BE2C (cell line): ENCODE results near the gene MAP3K19.
"Not testable (repeated sequence)": the region's sequence is repeated elsewhere in the genome, so short reads cannot be mapped to it uniquely, and the experiment has no call there.

ENCODE experiments used
- DNase-seq: peaks from one replicate; pipeline ENCODE4 v3.0.0-alpha.2; 2020
- H3K27me3 ChIP-seq: fragments of 250-450 bp; sonication (Bioruptor Pico); 2 replicates; pipeline ENCODE4 v1.5.1; 2020; ENCODE audit warnings: mild to moderate bottlenecking
- H3K36me3 ChIP-seq: fragments of 250-450 bp; sonication (Bioruptor Pico); 2 replicates; pipeline ENCODE4 v1.5.1; 2020; ENCODE audit warnings: mild to moderate bottlenecking
- H3K4me1 ChIP-seq: fragments of 250-450 bp; sonication (Bioruptor Pico); 2 replicates; pipeline ENCODE4 v1.5.1; 2020
- H3K4me3 ChIP-seq: 2 replicates; pipeline ENCODE4 v1.5.1; 2011; ENCODE audit warnings: low read depth, low read length
- H3K9me3 ChIP-seq: fragments of 250-450 bp; sonication (Bioruptor Pico); 2 replicates; pipeline ENCODE4 v1.5.1; 2020
- TF ChIP-seq, protein P1 (sequence below): IDR thresholded peaks from 2 replicates; pipeline ENCODE4 v1.5.1; 2012; ENCODE audit warnings: mild to moderate bottlenecking, low read depth, low read length

The MAP3K19 gene

DNA sequence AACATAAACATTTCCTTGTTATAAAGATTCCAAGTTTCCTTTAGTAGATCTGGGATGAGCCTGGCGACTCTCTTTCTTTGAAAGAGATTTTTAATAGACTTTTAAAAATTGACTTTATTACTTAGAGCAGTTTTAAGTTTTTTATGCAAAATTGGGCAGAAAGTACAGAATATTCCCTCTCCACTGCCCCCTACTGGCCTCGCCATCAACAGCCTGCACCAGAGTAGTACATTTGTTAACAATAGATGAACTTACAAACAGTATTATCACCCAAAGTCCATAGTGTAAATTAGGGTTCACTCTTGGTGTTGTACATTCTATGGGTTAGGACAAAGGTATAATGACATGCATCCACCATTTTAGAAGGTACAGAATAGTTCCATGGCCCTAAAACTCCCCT is 3.9 kb downstream of the MAP3K19 start:
- Histone ChIP-seq H3K36me3 (no peaks in the 10 kb centered on the region), H3K4me3 (no peak overlapping the region), H3K4me1 (no peaks in the 10 kb centered on the region), H3K9me3 (no peaks in the 10 kb centered on the region), H3K27me3 (no peaks in the 10 kb centered on the region)
- TF ChIP-seq, protein P1, sequence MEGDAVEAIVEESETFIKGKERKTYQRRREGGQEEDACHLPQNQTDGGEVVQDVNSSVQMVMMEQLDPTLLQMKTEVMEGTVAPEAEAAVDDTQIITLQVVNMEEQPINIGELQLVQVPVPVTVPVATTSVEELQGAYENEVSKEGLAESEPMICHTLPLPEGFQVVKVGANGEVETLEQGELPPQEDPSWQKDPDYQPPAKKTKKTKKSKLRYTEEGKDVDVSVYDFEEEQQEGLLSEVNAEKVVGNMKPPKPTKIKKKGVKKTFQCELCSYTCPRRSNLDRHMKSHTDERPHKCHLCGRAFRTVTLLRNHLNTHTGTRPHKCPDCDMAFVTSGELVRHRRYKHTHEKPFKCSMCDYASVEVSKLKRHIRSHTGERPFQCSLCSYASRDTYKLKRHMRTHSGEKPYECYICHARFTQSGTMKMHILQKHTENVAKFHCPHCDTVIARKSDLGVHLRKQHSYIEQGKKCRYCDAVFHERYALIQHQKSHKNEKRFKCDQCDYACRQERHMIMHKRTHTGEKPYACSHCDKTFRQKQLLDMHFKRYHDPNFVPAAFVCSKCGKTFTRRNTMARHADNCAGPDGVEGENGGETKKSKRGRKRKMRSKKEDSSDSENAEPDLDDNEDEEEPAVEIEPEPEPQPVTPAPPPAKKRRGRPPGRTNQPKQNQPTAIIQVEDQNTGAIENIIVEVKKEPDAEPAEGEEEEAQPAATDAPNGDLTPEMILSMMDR = peak; percentile 57
- no peak for DNase-seq

GRCh38 chr2:135037831-135038230 is 9.4 kb downstream of the MAP3K19 start:
- no peaks in the 10 kb centered on the region for H3K4me1 ChIP-seq
- TF ChIP-seq, protein P1 = no peak
- H3K27me3 ChIP-seq = no peaks in the 10 kb centered on the region
- no peaks in the 10 kb centered on the region for H3K36me3 ChIP-seq
- no peaks in the 10 kb centered on the region for H3K9me3 ChIP-seq
- no peak for DNase-seq
- H3K4me3 ChIP-seq = no peak overlapping the region

- not testable (repeated sequence) for H3K4me3 ChIP-seq, DNase-seq, H3K9me3 ChIP-seq, H3K4me1 ChIP-seq, H3K36me3 ChIP-seq, H3K27me3 ChIP-seq
Observed at GRCh38 chr2:135033216-135033615, 14.0 kb downstream of the MAP3K19 start.

GRCh38 chr2:135030826-135031225 is 16.4 kb downstream of the MAP3K19 start:
- TF ChIP-seq, protein P1 = no peak
- H3K36me3 ChIP-seq = no peaks in the 10 kb centered on the region
- H3K4me3 ChIP-seq = no peak overlapping the region
- no peaks in the 10 kb centered on the region for H3K4me1 ChIP-seq
- DNase-seq = no peak
- H3K9me3 ChIP-seq = no peaks in the 10 kb centered on the region
- H3K27me3 ChIP-seq = no peaks in the 10 kb centered on the region

DNA sequence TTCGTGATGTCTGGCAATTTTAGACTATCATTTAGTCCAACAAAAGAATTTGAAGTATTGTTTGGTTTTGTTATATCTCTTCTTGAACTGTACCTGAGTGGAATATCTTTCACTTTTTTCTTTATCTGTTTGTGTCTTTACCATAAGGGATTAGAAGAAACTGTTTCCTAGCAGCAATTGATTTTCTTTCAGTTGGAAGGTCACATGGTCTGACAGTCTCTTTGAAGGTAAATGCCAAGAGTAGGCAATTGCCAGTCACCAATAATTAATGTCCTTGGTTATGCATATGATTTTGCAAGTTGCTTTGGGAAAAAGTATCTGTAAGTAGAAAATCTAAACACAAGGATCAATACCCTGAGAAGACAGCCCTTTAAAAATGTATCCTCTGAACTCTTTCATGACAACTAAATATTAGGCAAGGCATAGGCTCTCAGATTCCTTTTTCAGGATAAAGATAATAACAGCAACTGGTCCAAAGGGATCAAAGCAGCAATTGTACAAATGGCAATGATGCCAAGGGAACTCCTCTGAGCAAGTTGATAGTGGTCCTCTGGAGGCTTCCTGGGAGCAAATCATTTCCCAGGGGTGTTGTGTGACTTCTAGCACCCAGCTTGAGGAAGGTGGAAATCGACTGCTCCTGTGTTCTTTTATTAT is 17.6 kb downstream of the MAP3K19 start:
- no peaks in the 10 kb centered on the region for H3K27me3 ChIP-seq
- no peak for DNase-seq
- TF ChIP-seq, protein P1 = no peak
- H3K9me3 ChIP-seq = no peaks in the 10 kb centered on the region
- no peak overlapping the region for H3K4me3 ChIP-seq
- H3K36me3 ChIP-seq = no peaks in the 10 kb centered on the region
- no peaks in the 10 kb centered on the region for H3K4me1 ChIP-seq

GRCh38 chr2:135023886-135024485 is 23.3 kb downstream of the MAP3K19 start:
- Histone ChIP-seq H3K4me3 (no peak overlapping the region), H3K27me3 (no peaks in the 10 kb centered on the region), H3K4me1 (no peaks in the 10 kb centered on the region), H3K36me3 (no peaks in the 10 kb centered on the region), H3K9me3 (no peaks in the 10 kb centered on the region)
- TF ChIP-seq, protein P1 = no peak
- DNase-seq = no peak
